Testis (tissue), 2 donors: ENCODE measurements around the gene GNAI2.

Source experiments
- POLR2A ChIP-seq: fragments of 450-650 bp; IDR thresholded peaks from one replicate; pipeline ENCODE4 v1.6.1; 2017; ENCODE audit warnings: antibody characterized with exemption, mild to moderate bottlenecking, moderate library complexity
- TF ChIP-seq, protein P1 (sequence below), 3 experiments: fragments of 450-650 bp in 2 of 3; fragments of 200-600 bp in 1 of 3; sonication (generic) in 1 of 3; IDR thresholded peaks; one replicate each; pipeline ENCODE4 v1.5.1; 2016 to 2019; ENCODE audit warnings: antibody characterized with exemption in 3 of 3, mild to moderate bottlenecking in 2 of 3, moderate library complexity in 1 of 3

- TF ChIP-seq, protein P1, sequence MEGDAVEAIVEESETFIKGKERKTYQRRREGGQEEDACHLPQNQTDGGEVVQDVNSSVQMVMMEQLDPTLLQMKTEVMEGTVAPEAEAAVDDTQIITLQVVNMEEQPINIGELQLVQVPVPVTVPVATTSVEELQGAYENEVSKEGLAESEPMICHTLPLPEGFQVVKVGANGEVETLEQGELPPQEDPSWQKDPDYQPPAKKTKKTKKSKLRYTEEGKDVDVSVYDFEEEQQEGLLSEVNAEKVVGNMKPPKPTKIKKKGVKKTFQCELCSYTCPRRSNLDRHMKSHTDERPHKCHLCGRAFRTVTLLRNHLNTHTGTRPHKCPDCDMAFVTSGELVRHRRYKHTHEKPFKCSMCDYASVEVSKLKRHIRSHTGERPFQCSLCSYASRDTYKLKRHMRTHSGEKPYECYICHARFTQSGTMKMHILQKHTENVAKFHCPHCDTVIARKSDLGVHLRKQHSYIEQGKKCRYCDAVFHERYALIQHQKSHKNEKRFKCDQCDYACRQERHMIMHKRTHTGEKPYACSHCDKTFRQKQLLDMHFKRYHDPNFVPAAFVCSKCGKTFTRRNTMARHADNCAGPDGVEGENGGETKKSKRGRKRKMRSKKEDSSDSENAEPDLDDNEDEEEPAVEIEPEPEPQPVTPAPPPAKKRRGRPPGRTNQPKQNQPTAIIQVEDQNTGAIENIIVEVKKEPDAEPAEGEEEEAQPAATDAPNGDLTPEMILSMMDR (IDR thresholded peaks at IDR 0.05), result no peak
- TF ChIP-seq POLR2A, result no peak
These were observed 23.0 kb upstream of the GNAI2 start for GRCh38 chr3:50212971-50213370.
